Measurements from ENCODE around the gene PTPRN2. TPM values are rescaled to one million over a fixed set of nuclear protein-coding genes. Genes with fewer than 3 reads are reported as not detected.

The PTPRN2 gene
- total and polyA plus RNA-seq, 2 of the 13 experiments (the other 11 are each of a cell fraction or from before 2014, with no cell fraction given), result 2.5 to 24.2 TPM

DNA sequence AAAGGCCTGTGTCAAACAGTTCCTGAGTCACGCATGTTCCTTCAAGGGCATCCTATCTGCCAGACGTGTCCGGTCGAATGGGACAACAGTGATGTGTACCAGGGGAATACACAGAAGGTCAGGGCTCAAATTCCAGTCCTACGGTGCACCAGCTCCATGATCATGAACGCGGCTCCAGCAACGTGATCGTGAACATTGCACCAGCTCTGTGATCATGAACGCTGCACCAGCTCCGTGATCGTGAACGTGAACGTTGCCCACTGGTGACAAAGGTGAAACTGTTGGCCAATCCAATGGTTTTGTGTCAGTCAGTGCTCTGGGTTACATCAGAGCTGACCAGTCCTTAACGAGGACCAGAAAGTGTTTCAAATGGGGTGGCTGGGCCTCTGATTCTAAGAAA is 4.3 kb upstream of the PTPRN2 start (continued):
- TF ChIP-seq, protein P1, sequence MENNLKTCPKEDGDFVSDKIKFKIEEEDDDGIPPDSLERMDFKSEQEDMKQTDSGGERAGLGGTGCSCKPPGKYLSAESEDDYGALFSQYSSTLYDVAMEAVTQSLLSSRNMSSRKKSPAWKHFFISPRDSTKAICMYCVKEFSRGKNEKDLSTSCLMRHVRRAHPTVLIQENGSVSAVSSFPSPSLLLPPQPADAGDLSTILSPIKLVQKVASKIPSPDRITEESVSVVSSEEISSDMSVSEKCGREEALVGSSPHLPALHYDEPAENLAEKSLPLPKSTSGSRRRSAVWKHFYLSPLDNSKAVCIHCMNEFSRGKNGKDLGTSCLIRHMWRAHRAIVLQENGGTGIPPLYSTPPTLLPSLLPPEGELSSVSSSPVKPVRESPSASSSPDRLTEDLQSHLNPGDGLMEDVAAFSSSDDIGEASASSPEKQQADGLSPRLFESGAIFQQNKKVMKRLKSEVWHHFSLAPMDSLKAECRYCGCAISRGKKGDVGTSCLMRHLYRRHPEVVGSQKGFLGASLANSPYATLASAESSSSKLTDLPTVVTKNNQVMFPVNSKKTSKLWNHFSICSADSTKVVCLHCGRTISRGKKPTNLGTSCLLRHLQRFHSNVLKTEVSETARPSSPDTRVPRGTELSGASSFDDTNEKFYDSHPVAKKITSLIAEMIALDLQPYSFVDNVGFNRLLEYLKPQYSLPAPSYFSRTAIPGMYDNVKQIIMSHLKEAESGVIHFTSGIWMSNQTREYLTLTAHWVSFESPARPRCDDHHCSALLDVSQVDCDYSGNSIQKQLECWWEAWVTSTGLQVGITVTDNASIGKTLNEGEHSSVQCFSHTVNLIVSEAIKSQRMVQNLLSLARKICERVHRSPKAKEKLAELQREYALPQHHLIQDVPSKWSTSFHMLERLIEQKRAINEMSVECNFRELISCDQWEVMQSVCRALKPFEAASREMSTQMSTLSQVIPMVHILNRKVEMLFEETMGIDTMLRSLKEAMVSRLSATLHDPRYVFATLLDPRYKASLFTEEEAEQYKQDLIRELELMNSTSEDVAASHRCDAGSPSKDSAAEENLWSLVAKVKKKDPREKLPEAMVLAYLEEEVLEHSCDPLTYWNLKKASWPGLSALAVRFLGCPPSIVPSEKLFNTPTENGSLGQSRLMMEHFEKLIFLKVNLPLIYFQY (CRISPR knock-in tag; IDR thresholded peaks at IDR 0.05; ENCODE audit: borderline replicate concordance), result no peak
- TF ChIP-seq ZNF775 (CRISPR knock-in tag; IDR thresholded peaks at IDR 0.05; ENCODE audit: borderline replicate concordance) (no peak), SKI (IDR thresholded peaks at IDR 0.05; ENCODE audit: partially characterized antibody) (peak; percentile 98), ZNF441 (CRISPR knock-in tag; IDR thresholded peaks at IDR 0.05; ENCODE audit: borderline replicate concordance) (peak; percentile 47; the same call in 1 of the 2 replicates), MLXIP (CRISPR knock-in tag; IDR thresholded peaks at IDR 0.05; ENCODE audit: borderline replicate concordance) (no peak), ISX (CRISPR knock-in tag; conservative IDR thresholded peaks at IDR 0.05) (no peak), AGO2 (optimal IDR thresholded peaks at IDR 0.05; ENCODE audit: low read depth, low read length) (no peak), ARID2 (CRISPR knock-in tag; IDR thresholded peaks at IDR 0.05; ENCODE audit: borderline replicate concordance) (no peak), ZNF703 (CRISPR knock-in tag; IDR thresholded peaks at IDR 0.05; ENCODE audit: borderline replicate concordance) (no peak), PTBP1 (IDR thresholded peaks at IDR 0.05; ENCODE audit: low read depth, low read length, poor library complexity, severe bottlenecking) (no peak), SMARCE1 (IDR thresholded peaks at IDR 0.05; ENCODE audit: borderline replicate concordance) (no peak), MAFG (CRISPR knock-in tag; IDR thresholded peaks at IDR 0.05) (no peak), ZNF792 (CRISPR knock-in tag; IDR thresholded peaks at IDR 0.05) (no peak), ZNF564 (CRISPR knock-in tag; IDR thresholded peaks at IDR 0.05) (no peak; the same call in 1 of the 2 replicates), PITX1 (CRISPR knock-in tag; IDR thresholded peaks at IDR 0.05) (no peak), HNRNPK (IDR thresholded peaks at IDR 0.05; ENCODE audit: low read depth, low read length, poor library complexity, severe bottlenecking) (no peak), ZNF432 (CRISPR knock-in tag; IDR thresholded peaks at IDR 0.05; ENCODE audit: borderline replicate concordance) (no peak), ZZZ3 (CRISPR knock-in tag; IDR thresholded peaks at IDR 0.05; ENCODE audit: borderline replicate concordance) (no peak), ZNF616 (CRISPR knock-in tag; IDR thresholded peaks at IDR 0.05; ENCODE audit: low read depth) (no peak), ZNF282 (IDR thresholded peaks at IDR 0.05; ENCODE audit: partially characterized antibody) (no peak), NFYB (CRISPR knock-in tag; IDR thresholded peaks at IDR 0.05) (no peak), TOE1 (CRISPR knock-in tag; IDR thresholded peaks at IDR 0.05) (no peak)
- TF ChIP-seq, protein P2, sequence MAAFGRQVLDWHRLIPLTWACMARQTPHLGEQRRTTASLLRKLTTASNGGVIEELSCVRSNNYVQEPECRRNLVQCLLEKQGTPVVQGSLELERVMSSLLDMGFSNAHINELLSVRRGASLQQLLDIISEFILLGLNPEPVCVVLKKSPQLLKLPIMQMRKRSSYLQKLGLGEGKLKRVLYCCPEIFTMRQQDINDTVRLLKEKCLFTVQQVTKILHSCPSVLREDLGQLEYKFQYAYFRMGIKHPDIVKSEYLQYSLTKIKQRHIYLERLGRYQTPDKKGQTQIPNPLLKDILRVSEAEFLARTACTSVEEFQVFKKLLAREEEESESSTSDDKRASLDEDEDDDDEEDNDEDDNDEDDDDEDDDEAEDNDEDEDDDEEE (CRISPR knock-in tag; IDR thresholded peaks at IDR 0.05), result no peak
